Measurements from ENCODE around the gene CYTH2. TPM values are rescaled to one million over a fixed set of nuclear protein-coding genes. Genes with fewer than 3 reads are reported as not detected.

Gene CYTH2
- total and polyA plus RNA-seq, 2 of the 8 experiments (the other 6 are each of a cell fraction or from before 2014, with no cell fraction given) = 43.7 to 71.4 TPM

- TF ChIP-seq SIN3A (conservative IDR thresholded peaks at IDR 0.05 in 1 of 2, IDR thresholded peaks at IDR 0.05 in 1 of 2; ENCODE audit: low read depth in 1 of 2, low read length in 2 of 2) (peak in 1 of 2 experiments; percentile 83; a peak in 2 of 4 replicates), GTF2F1 (IDR thresholded peaks at IDR 0.05; ENCODE audit: borderline replicate concordance, low read depth, low read length) (no peak), BACH1 (IDR thresholded peaks at IDR 0.05; ENCODE audit: low read length) (no peak), RFX5 (IDR thresholded peaks at IDR 0.05; ENCODE audit: borderline replicate concordance, low read depth, low read length) (no peak), CHD7 (IDR thresholded peaks at IDR 0.05; ENCODE audit: insufficient replicate concordance, low read length) (no peak), ZNF274 (IDR thresholded peaks at IDR 0.05; ENCODE audit: borderline replicate concordance, extremely low read depth, low read length) (no peak), E2F6 (IDR thresholded peaks at IDR 0.05) (peak; percentile 98), USF2 (IDR thresholded peaks at IDR 0.05; ENCODE audit: low read length) (peak; percentile 30; the same call in 1 of the 2 replicates)
These were observed 7.0 kb upstream of the CYTH2 start (continued) for GRCh38 chr19:48461982-48462655.
